ENCODE measurements around the gene KCNN3. TPM values are rescaled to one million over a fixed set of nuclear protein-coding genes. Genes with fewer than 3 reads are reported as not detected.

The KCNN3 gene
- total and polyA plus RNA-seq, 2 of the 13 experiments (the other 11 are each of a cell fraction or from before 2014, with no cell fraction given) = not detected

DNA sequence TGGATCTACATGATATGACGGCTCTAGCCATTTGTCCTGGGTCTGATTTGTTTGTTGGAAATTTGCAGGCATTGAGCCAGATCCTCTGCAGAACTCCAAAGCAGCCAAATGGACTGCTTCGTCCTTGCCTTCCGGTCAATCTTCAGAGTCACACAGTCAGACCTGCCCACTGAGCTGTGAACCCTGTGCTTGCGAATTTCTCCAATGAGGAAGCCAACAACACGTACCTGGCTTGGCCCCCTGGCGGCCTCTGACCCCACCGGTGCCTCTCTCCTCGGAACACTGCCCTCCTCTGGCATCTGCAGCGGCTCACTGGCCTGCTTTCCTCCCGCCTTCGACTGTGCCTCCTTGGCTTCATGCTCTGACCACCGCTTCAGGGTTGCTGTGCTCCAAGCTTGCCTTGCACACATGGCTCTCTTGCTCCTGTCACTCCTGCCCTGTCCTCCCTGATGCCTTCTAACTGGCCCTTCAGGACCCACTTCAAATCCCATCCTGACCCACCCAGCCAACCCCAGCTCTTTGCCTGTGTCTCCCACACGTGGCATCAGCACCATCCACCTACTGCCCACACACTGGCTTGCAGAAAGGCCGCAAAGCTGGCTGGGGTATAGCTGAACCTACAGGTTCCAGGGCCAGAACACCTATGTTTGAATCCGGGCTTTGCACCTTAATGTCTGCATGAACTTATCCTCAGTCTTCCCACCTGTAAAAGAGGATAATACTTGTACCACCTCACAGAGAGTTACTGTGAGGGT lies 128.2 kb downstream of the KCNN3 start (continued):
- TF ChIP-seq HOXD1 (CRISPR knock-in tag; IDR thresholded peaks at IDR 0.05) (no peak), MAFG (CRISPR knock-in tag; IDR thresholded peaks at IDR 0.05) (no peak), ZNF205 (CRISPR knock-in tag; IDR thresholded peaks at IDR 0.05) (no peak), ZNF768 (CRISPR knock-in tag; IDR thresholded peaks at IDR 0.05) (peak; percentile 44; the same call in 1 of the 2 replicates), ATRX (CRISPR knock-in tag; IDR thresholded peaks at IDR 0.05; ENCODE audit: borderline replicate concordance) (no peak), TEAD2 (CRISPR knock-in tag; IDR thresholded peaks at IDR 0.05) (no peak), TP53 (CRISPR knock-in tag; conservative IDR thresholded peaks at IDR 0.05) (no peak), TRIM24 (CRISPR knock-in tag; IDR thresholded peaks at IDR 0.05) (no peak), RAD51 (IDR thresholded peaks at IDR 0.05; ENCODE audit: borderline replicate concordance) (no peak), ZKSCAN1 (IDR thresholded peaks at IDR 0.05; ENCODE audit: low read length) (peak; percentile 89), KLF15 (CRISPR knock-in tag; IDR thresholded peaks at IDR 0.05; ENCODE audit: borderline replicate concordance) (no peak), ZNF331 (CRISPR knock-in tag; IDR thresholded peaks at IDR 0.05) (peak; percentile 52; the same call in 1 of the 2 replicates), ZNF670 (CRISPR knock-in tag; IDR thresholded peaks at IDR 0.05; ENCODE audit: borderline replicate concordance) (no peak)
- TF ChIP-seq, protein P1, sequence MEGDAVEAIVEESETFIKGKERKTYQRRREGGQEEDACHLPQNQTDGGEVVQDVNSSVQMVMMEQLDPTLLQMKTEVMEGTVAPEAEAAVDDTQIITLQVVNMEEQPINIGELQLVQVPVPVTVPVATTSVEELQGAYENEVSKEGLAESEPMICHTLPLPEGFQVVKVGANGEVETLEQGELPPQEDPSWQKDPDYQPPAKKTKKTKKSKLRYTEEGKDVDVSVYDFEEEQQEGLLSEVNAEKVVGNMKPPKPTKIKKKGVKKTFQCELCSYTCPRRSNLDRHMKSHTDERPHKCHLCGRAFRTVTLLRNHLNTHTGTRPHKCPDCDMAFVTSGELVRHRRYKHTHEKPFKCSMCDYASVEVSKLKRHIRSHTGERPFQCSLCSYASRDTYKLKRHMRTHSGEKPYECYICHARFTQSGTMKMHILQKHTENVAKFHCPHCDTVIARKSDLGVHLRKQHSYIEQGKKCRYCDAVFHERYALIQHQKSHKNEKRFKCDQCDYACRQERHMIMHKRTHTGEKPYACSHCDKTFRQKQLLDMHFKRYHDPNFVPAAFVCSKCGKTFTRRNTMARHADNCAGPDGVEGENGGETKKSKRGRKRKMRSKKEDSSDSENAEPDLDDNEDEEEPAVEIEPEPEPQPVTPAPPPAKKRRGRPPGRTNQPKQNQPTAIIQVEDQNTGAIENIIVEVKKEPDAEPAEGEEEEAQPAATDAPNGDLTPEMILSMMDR (CRISPR knock-in tag; IDR thresholded peaks at IDR 0.05) = peak; percentile 91
- TF ChIP-seq, protein P2, sequence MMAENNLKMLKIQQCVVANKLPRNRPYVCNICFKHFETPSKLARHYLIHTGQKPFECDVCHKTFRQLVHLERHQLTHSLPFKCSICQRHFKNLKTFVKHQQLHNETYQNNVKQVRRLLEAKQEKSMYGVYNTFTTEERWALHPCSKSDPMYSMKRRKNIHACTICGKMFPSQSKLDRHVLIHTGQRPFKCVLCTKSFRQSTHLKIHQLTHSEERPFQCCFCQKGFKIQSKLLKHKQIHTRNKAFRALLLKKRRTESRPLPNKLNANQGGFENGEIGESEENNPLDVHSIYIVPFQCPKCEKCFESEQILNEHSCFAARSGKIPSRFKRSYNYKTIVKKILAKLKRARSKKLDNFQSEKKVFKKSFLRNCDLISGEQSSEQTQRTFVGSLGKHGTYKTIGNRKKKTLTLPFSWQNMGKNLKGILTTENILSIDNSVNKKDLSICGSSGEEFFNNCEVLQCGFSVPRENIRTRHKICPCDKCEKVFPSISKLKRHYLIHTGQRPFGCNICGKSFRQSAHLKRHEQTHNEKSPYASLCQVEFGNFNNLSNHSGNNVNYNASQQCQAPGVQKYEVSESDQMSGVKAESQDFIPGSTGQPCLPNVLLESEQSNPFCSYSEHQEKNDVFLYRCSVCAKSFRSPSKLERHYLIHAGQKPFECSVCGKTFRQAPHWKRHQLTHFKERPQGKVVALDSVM (CRISPR knock-in tag; IDR thresholded peaks at IDR 0.05) = no peak
- TF ChIP-seq, protein P3, sequence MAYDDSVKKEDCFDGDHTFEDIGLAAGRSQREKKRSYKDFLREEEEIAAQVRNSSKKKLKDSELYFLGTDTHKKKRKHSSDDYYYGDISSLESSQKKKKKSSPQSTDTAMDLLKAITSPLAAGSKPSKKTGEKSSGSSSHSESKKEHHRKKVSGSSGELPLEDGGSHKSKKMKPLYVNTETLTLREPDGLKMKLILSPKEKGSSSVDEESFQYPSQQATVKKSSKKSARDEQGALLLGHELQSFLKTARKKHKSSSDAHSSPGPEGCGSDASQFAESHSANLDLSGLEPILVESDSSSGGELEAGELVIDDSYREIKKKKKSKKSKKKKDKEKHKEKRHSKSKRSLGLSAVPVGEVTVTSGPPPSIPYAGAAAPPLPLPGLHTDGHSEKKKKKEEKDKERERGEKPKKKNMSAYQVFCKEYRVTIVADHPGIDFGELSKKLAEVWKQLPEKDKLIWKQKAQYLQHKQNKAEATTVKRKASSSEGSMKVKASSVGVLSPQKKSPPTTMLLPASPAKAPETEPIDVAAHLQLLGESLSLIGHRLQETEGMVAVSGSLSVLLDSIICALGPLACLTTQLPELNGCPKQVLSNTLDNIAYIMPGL (CRISPR knock-in tag; IDR thresholded peaks at IDR 0.05; ENCODE audit: borderline replicate concordance in 1 of 2, low read depth in 1 of 2) = peak; percentile 53 to 64; a peak in 2 of 4 replicates
- TF ChIP-seq, protein P4, sequence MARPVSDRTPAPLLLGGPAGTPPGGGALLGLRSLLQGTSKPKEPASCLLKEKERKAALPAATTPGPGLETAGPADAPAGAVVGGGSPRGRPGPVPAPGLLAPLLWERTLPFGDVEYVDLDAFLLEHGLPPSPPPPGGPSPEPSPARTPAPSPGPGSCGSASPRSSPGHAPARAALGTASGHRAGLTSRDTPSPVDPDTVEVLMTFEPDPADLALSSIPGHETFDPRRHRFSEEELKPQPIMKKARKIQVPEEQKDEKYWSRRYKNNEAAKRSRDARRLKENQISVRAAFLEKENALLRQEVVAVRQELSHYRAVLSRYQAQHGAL (CRISPR knock-in tag; IDR thresholded peaks at IDR 0.05; ENCODE audit: not compliant biosample characterization) = no peak
- TF ChIP-seq, protein P5, sequence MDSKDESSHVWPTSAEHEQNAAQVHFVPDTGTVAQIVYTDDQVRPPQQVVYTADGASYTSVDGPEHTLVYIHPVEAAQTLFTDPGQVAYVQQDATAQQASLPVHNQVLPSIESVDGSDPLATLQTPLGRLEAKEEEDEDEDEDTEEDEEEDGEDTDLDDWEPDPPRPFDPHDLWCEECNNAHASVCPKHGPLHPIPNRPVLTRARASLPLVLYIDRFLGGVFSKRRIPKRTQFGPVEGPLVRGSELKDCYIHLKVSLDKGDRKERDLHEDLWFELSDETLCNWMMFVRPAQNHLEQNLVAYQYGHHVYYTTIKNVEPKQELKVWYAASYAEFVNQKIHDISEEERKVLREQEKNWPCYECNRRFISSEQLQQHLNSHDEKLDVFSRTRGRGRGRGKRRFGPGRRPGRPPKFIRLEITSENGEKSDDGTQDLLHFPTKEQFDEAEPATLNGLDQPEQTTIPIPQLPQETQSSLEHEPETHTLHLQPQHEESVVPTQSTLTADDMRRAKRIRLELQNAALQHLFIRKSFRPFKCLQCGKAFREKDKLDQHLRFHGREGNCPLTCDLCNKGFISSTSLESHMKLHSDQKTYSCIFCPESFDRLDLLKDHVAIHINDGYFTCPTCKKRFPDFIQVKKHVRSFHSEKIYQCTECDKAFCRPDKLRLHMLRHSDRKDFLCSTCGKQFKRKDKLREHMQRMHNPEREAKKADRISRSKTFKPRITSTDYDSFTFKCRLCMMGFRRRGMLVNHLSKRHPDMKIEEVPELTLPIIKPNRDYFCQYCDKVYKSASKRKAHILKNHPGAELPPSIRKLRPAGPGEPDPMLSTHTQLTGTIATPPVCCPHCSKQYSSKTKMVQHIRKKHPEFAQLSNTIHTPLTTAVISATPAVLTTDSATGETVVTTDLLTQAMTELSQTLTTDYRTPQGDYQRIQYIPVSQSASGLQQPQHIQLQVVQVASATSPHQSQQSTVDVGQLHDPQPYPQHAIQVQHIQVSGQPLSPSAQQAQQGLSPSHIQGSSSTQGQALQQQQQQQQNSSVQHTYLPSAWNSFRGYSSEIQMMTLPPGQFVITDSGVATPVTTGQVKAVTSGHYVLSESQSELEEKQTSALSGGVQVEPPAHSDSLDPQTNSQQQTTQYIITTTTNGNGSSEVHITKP (CRISPR knock-in tag; IDR thresholded peaks at IDR 0.05; ENCODE audit: low read depth) = no peak
- TF ChIP-seq, protein P6, sequence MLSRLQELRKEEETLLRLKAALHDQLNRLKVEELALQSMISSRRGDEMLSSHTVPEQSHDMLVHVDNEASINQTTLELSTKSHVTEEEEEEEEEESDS (CRISPR knock-in tag; IDR thresholded peaks at IDR 0.05; ENCODE audit: borderline replicate concordance) = no peak

Measured in HepG2 (cell line).